ENCODE data around the gene BCAS4.
"Not testable (repeated sequence)": the region's sequence is repeated elsewhere in the genome, so short reads cannot be mapped to it uniquely, and the experiment has no call there.

The BCAS4 gene

GRCh38 chr20:50783390-50783789 is 11.5 kb upstream of the BCAS4 start:
- H3K4me3 ChIP-seq, result no peak overlapping the region
- in situ Hi-C loops (cut with MboI; ENCODE audit: low sequenced_read_pairs), result no loop called here
- no peaks in the 10 kb centered on the region for H3K27me3 ChIP-seq (ENCODE audit: low read depth)
- H3K9me3 ChIP-seq, result no peaks in the 10 kb centered on the region
- DNase-seq (ENCODE audit: low spot score in 2 of 2), result no peak
- H3K36me3 ChIP-seq (replicated peaks), result no peaks in the 10 kb centered on the region
- H3K4me1 ChIP-seq, result peaks cover 3% of the 10 kb centered on the region

DNA sequence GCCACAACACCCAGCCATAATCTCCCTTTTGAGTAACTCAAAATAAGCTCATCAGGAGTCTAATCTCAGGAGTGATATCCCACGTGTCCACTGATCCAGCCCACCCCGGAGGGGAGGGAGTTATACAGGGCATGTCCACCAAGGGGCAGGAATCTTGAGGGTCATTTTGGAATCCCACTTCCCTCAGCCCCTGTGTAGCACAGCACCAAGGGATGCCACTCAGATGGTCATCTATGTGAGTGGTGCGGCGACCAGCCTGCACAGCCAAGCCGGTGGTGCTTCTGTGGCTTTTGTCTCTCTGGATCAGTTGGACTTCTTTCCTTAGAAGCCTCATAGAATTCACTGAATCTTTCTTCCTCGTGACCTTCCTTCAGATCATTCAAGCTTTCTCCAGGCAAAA is 11.0 kb upstream of the BCAS4 start:
- no peak overlapping the region for H3K4me3 ChIP-seq
- no peaks in the 10 kb centered on the region for H3K9me3 ChIP-seq
- H3K36me3 ChIP-seq (replicated peaks), result no peaks in the 10 kb centered on the region
- peaks cover 7% of the 10 kb centered on the region for H3K4me1 ChIP-seq
- H3K27me3 ChIP-seq (ENCODE audit: low read depth), result no peaks in the 10 kb centered on the region
- in situ Hi-C loops (cut with MboI; ENCODE audit: low sequenced_read_pairs), result no loop called here
- no peak for DNase-seq (ENCODE audit: low spot score in 2 of 2)

GRCh38 chr20:50784464-50784863 is 10.4 kb upstream of the BCAS4 start:
- Histone ChIP-seq H3K36me3 (replicated peaks) (no peaks in the 10 kb centered on the region), H3K27me3 (ENCODE audit: low read depth) (no peaks in the 10 kb centered on the region), H3K9me3 (no peaks in the 10 kb centered on the region), H3K4me3 (no peak overlapping the region), H3K4me1 (peaks cover 7% of the 10 kb centered on the region)
- in situ Hi-C loops (cut with MboI; ENCODE audit: low sequenced_read_pairs), result no loop called here
- no peak for DNase-seq (ENCODE audit: low spot score in 2 of 2)

DNA sequence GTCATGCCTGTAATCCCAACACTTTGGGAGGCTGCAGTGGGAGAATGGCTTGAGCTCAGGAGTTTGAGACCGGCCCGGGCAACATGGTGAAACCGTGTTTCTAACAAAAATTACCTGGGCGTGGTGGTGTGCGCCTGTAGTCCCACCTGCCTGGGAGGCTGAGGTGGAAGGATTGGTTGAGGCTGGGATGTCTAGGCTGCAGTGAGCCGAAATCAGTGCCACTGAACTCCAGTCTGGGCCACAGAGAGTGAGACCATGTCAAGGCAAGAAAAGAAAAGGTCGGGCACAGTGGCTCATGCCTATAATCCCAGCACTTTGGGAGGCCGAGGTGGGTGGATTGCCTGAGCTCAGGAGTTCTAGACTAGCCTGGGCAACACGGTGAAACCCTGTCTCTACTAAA is 8.2 kb upstream of the BCAS4 start:
- Histone ChIP-seq H3K27me3 (ENCODE audit: low read depth) (no peaks in the 10 kb centered on the region), H3K4me1 (peaks cover 22% of the 10 kb centered on the region), H3K36me3 (replicated peaks) (no peaks in the 10 kb centered on the region), H3K9me3 (no peaks in the 10 kb centered on the region), H3K4me3 (no peak overlapping the region)
- in situ Hi-C loops (cut with MboI; ENCODE audit: low sequenced_read_pairs), result no loop called here
- DNase-seq (ENCODE audit: low spot score in 2 of 2), result no peak

- Histone ChIP-seq H3K36me3 (replicated peaks) (no peaks in the 10 kb centered on the region), H3K4me1 (peaks cover 22% of the 10 kb centered on the region), H3K9me3 (no peaks in the 10 kb centered on the region), H3K27me3 (ENCODE audit: low read depth) (no peaks in the 10 kb centered on the region), H3K4me3 (no peak overlapping the region)
- DNase-seq (ENCODE audit: low spot score in 2 of 2), result no peak
- in situ Hi-C loops (cut with MboI; ENCODE audit: low sequenced_read_pairs), result no loop called here
Observed at GRCh38 chr20:50787181-50787580, 7.7 kb upstream of the BCAS4 start.

DNA sequence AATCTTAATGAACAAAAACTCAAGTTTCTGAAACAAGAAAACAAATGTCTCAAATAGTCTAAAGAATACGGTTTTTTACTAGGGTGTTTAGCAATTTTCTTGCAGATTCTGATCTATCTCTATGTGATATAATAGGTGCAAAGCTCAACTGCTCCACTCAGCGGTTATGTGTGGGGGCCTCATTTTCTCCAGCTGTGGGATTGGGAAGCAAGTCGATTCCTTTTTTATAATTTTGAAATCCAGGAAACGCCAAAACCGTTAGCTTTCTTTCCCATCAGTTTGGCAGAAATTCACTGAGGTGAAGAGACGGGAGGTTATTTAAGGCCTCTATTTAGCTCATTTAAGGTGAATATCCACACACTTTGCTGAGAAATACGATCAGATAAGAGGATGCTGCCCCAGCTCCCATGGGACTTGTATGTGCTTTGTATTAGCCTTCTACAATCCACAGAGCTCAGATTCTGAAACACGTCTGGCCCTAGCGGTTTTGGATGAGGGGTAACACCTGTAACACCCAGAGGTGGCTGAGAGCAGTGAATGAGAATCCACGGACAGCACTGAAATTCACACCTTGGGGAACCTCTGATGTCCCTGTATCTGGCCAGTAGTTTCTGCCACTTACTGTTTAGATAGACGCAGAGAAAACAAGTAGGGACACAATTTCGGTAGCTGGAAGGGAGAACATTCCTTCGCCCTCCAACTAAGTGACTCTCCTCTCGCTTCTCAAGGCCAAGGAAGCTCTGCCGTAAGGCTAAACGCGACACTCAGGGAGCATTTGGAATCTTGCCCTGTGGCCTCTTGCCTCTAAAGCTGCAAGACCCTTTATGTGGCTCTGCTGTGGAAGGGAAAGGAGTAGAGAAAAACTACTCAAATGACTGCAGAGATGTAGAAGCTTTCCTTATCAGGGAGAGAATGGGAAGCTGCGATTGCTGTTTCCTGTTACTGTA is 6.5 kb upstream of the BCAS4 start:
- Histone ChIP-seq H3K9me3 (no peaks in the 10 kb centered on the region), H3K4me3 (no peak overlapping the region), H3K36me3 (replicated peaks) (no peaks in the 10 kb centered on the region), H3K27me3 (ENCODE audit: low read depth) (no peaks in the 10 kb centered on the region), H3K4me1 (peaks cover 22% of the 10 kb centered on the region)
- in situ Hi-C loops (cut with MboI; ENCODE audit: low sequenced_read_pairs), result no loop called here
- peak; percentile 75 for DNase-seq (ENCODE audit: low spot score in 2 of 2)

DNA sequence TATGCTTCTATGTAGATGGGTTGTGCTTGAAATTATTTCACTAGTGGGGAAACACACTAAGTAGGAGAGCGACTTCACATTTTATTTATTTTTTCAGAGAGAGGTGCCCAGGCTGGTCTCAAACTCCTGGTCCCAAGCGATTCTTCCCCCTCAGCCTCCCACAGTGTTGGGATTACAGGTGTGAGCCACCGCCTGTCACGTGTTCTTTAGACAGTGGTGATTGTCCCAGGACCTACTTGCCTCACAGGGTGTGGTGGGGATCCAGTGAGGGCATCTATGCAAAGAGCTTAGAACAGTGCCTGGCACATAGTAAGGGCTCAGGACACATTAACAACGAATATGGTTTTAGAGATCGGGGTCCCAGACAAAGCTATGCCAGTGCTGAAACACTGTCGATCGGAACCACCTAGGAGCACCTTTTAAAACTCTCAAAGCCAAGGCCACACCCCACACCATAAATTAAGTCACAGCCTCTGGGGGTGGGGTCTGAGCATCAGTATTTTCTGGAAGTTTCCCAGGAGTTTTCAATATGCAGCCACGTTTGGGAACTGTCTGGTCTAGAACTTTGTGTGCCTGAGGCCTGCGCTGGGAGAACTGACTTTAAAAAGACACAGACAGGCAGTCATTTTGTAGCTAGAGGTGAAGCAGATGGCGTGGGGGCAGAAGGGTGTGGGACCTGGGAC is 4.8 kb upstream of the BCAS4 start:
- Histone ChIP-seq H3K27me3 (ENCODE audit: low read depth) (no peaks in the 10 kb centered on the region), H3K9me3 (no peaks in the 10 kb centered on the region), H3K36me3 (replicated peaks) (0 out of 2 replicates have a peak, but pooled peaks cover 2% of the 10 kb centered on the region), H3K4me3 (no peak overlapping the region), H3K4me1 (peaks cover 27% of the 10 kb centered on the region)
- in situ Hi-C loops (cut with MboI; ENCODE audit: low sequenced_read_pairs), result no loop called here
- peak in 1 of 2 experiments; percentile 23 for DNase-seq (ENCODE audit: low spot score in 2 of 2)

GRCh38 chr20:50790651-50791277 is 4.1 kb upstream of the BCAS4 start:
- H3K27me3 ChIP-seq (ENCODE audit: low read depth), result no peaks in the 10 kb centered on the region
- H3K4me3 ChIP-seq, result no peak overlapping the region
- no peaks in the 10 kb centered on the region for H3K9me3 ChIP-seq
- H3K4me1 ChIP-seq, result peaks cover 27% of the 10 kb centered on the region
- DNase-seq (ENCODE audit: low spot score in 2 of 2), result peak; percentile 91 to 94
- in situ Hi-C loops (cut with MboI; ENCODE audit: low sequenced_read_pairs), result no loop called here
- 0 out of 2 replicates have a peak, but pooled peaks cover 3% of the 10 kb centered on the region for H3K36me3 ChIP-seq (replicated peaks)

- peaks cover 27% of the 10 kb centered on the region for H3K4me1 ChIP-seq
- H3K27me3 ChIP-seq (ENCODE audit: low read depth), result no peaks in the 10 kb centered on the region
- H3K36me3 ChIP-seq (replicated peaks), result 0 out of 2 replicates have a peak, but pooled peaks cover 3% of the 10 kb centered on the region
- no peak overlapping the region for H3K4me3 ChIP-seq
- DNase-seq (ENCODE audit: low spot score in 2 of 2), result no peak
- no peaks in the 10 kb centered on the region for H3K9me3 ChIP-seq
- in situ Hi-C loops (cut with MboI; ENCODE audit: low sequenced_read_pairs), result no loop called here
Observed at GRCh38 chr20:50792708-50793574, 1.9 kb upstream of the BCAS4 start.

DNA sequence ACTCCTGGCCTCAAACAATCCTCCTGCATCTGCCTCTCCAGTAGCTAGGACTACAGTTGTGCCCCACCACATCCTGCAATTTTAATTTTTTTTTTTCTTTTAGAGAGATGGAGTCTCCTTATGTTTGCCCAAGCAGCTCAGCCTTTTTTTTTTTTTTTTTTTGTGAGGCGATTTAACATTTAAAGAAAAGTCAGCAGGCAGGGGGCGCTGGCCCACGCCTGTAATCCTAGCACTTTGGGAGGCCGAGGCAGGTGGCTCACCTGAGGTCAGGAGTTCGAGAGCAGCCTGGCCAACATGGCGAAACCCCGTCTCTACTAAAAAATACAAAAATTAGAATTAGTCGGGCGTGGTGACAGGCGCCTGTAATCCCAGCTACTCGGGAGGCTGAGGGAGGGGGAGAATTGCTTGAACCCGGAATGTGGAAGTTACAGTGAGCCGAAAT is 1.3 kb upstream of the BCAS4 start:
- peak in 1 of 2 experiments; percentile 47 for DNase-seq (ENCODE audit: low spot score in 2 of 2)
- H3K36me3 ChIP-seq (replicated peaks); in situ Hi-C loops (cut with MboI; ENCODE audit: low sequenced_read_pairs); H3K4me3 ChIP-seq; H3K9me3 ChIP-seq; H3K27me3 ChIP-seq (ENCODE audit: low read depth): not testable (repeated sequence)
- H3K4me1 ChIP-seq, result peaks cover 21% of the 10 kb centered on the region

DNA sequence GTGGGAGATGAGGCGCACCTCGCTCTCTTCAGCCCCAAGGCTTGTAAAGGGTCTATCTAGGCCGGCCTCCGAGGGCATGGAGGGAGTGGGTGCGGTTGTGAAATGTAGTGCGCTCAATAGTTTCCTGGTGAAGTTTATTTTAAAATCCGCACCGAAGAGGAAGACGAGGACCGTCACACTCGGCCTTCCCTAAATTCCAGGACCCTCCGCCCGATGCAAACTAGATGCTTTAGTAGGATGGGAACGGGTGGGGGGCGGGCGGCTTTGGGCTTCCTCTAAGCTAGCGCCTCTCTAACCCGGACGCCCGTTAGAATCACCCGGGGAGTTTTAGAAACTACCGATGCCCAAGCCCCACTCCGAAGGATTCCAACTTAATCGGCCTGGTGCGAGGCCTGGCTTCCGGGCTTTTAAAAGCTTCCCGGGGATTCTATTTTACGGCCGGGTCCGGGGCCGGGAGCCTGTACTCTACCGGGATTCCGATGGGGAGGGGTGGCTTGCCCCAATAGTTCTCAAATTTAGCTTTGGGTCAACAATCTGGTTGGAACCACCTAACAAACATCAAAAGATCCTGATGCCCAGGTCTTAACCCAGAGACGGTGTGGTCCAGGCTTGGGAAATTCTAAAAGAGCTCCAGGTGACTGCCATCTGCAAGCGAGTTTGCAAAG is 548 bp upstream of the BCAS4 start:
- H3K4me1 ChIP-seq, result peaks cover 19% of the 10 kb centered on the region
- H3K27me3 ChIP-seq (ENCODE audit: low read depth), result no peaks in the 10 kb centered on the region
- H3K36me3 ChIP-seq (replicated peaks), result 0 out of 2 replicates have a peak, but pooled peaks cover 3% of the 10 kb centered on the region
- DNase-seq (ENCODE audit: low spot score in 2 of 2), result no peak
- no peaks in the 10 kb centered on the region for H3K9me3 ChIP-seq
- peak overlapping the region; percentile 94 for H3K4me3 ChIP-seq
- in situ Hi-C loops (cut with MboI; ENCODE audit: low sequenced_read_pairs), result no loop called here

DNA sequence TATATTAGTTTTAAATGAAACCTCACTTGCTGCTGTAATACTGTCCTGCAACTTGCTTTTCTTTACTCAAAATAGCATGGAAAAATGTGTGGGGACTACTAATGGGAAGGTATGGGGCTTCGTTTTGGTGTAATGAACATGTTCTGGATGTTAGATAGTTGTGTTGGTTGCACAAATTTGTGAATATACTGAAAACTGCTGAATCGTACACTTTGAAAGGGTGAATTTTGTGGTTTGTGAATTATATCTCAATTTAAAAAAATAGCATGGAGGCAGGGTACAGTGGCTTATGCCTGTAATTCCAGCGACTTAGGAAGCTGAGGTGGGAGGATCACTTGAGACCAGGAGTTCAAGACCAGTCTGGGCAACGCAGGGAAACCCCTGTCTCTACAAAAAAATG is 2.3 kb downstream of the BCAS4 start:
- in situ Hi-C loops (cut with MboI; ENCODE audit: low sequenced_read_pairs), result no loop called here
- no peak overlapping the region for H3K4me3 ChIP-seq

More for the DNA sequence above, 2.3 kb downstream of the BCAS4 start:
- DNase-seq (ENCODE audit: low spot score in 2 of 2), result no peak
- Histone ChIP-seq H3K9me3 (no peaks in the 10 kb centered on the region), H3K27me3 (ENCODE audit: low read depth) (no peaks in the 10 kb centered on the region), H3K36me3 (replicated peaks) (0 out of 2 replicates have a peak, but pooled peaks cover 3% of the 10 kb centered on the region), H3K4me1 (peaks cover 4% of the 10 kb centered on the region)
